Measurements from ENCODE around the gene USP48. TPM values are rescaled to one million over a fixed set of nuclear protein-coding genes. Genes with fewer than 3 reads are reported as not detected.

Gene USP48
- total RNA-seq, 3 donors from 2014 or later: 56.0 to 86.9 (median 74.7) TPM

DNA sequence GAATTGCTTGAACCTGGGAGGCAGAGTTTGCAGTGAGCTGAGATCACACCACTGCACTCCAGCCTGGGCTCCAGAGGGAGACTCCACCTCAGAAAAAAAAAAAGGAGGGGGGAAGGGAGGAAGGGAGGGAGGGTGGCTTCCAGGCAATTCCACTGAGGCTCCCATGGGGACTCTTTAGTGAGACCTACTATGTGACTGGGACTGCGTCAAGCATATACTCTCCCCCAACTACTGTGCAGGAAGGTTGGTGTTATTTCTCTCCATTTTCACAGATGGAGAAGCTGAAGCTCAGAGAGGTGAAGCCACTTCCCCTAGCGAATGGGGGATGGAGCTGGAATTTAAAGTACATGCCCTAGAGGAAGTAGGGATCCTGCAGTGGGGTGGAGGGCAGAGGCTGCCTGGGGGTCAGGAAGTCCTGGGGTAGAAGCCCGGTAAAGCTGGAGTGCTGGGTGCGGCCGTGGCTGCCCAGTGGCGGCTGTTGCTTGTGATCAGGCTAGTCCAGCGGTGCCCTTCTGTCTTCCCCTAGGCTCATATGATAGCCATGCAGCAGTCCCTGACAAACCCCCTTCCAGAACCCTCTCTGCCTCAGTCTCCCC is 154.1 kb downstream of the USP48 start:
- no peak for TF ChIP-seq POLR2A (IDR thresholded peaks at IDR 0.05)
- no peak for TF ChIP-seq POLR2AphosphoS5 (IDR thresholded peaks at IDR 0.05)
- TF ChIP-seq, protein P1, sequence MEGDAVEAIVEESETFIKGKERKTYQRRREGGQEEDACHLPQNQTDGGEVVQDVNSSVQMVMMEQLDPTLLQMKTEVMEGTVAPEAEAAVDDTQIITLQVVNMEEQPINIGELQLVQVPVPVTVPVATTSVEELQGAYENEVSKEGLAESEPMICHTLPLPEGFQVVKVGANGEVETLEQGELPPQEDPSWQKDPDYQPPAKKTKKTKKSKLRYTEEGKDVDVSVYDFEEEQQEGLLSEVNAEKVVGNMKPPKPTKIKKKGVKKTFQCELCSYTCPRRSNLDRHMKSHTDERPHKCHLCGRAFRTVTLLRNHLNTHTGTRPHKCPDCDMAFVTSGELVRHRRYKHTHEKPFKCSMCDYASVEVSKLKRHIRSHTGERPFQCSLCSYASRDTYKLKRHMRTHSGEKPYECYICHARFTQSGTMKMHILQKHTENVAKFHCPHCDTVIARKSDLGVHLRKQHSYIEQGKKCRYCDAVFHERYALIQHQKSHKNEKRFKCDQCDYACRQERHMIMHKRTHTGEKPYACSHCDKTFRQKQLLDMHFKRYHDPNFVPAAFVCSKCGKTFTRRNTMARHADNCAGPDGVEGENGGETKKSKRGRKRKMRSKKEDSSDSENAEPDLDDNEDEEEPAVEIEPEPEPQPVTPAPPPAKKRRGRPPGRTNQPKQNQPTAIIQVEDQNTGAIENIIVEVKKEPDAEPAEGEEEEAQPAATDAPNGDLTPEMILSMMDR (IDR thresholded peaks at IDR 0.05): no peak
- H3K4me3 ChIP-seq: no peak overlapping the region
- intact Hi-C loops (cut with DNase I; ENCODE audit: low total_unique reads): no loop called here
- H3K27ac ChIP-seq: no peak overlapping the region
- no peak for DNase-seq (ENCODE audit: low spot score in 2 of 2)
- peaks cover 0 to 14% of the 10 kb centered on the region in 2 donors for H3K4me1 ChIP-seq
- H3K27me3 ChIP-seq: no peaks in the 10 kb centered on the region
- H3K9me3 ChIP-seq: no peaks in the 10 kb centered on the region
- no peaks in the 10 kb centered on the region for H3K36me3 ChIP-seq

Other genes starting within 250 kb of the USP48 start
- gene RAP1GAP, start 113.8 kb downstream of the USP48 start, total RNA-seq: 1 to 10 TPM in 2 of 3 donors, under 1 TPM in 1; 0.32 to 7.2 (median 6.0) TPM
- under 1 TPM in 1 of 3 donors, not detected in 2; 0.33 TPM for gene LDLRAD2, start 29.1 kb upstream of the USP48 start, total RNA-seq
- gene HSPG2, start 154.2 kb upstream of the USP48 start, total RNA-seq: 100 to 1,000 TPM in 1 of 3 donors, 10 to 100 TPM in 2; 48.3 to 219 (median 95.0) TPM
- not detected for gene CELA3B, start 193.9 kb upstream of the USP48 start, total RNA-seq
- not detected for gene CELA3A, start 218.5 kb upstream of the USP48 start, total RNA-seq

Data from breast epithelium (tissue), 4 donors.